Spleen (tissue), 7 donors: ENCODE results near the gene PIR.

Experiments used
- POLR2A ChIP-seq, 3 donors: fragments of 450-650 bp; IDR thresholded peaks; one replicate each; pipeline ENCODE4 v1.5.1; 2017; ENCODE audit warnings: antibody characterized with exemption in 3 of 3, mild to moderate bottlenecking in 1 of 3
- POLR2AphosphoS5 ChIP-seq, 3 donors: sonication (generic); formaldehyde crosslinking; IDR thresholded peaks; one replicate each; pipeline ENCODE4 v1.5.1; 2017; ENCODE audit warnings: antibody characterized with exemption in 3 of 3
- TF ChIP-seq, protein P1 (sequence below), 11 experiments: fragments of 200-600 bp in 7 of 11; fragments of 450-650 bp in 4 of 11; sonication (generic) in 4 of 11; IDR thresholded peaks in 8 of 11; conservative IDR thresholded peaks in 3 of 11; 1 replicate in 7 of 11; 2 replicates in 4 of 11; pipeline versions ENCODE4 v1.4.0 to v1.8.0; 2016 to 2021; ENCODE audit warnings: antibody characterized with exemption in 11 of 11, inconsistent platforms in 4 of 11, mild to moderate bottlenecking in 1 of 11
- donor health status: DM: no; HTN: no; CAD: no; lungs with moderate emphysema.
- donor health status: DM: no; HTN: no; CAD: no.
- donor health status: DM: no; HTN: no; CAD: no.

DNA sequence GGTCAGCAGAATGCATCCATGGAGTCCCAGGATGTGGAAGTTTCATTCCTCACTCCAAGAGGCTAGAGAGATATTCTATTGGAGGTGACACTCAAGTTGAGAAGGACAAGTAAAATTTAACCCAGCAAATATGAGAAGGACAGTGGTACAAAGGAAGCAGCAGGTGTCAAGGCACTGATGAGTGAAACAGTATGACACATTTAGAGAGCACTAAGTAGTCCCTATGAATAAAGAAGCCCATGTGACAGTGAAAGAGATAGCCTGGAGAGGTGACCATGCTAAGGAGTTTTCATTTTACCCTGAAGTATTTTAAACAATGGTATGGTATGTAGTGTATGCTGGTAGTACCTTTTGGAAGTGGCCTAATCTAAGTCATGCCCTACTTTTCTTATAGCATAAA is 16.7 kb upstream of the PIR start:
- TF ChIP-seq, protein P1, sequence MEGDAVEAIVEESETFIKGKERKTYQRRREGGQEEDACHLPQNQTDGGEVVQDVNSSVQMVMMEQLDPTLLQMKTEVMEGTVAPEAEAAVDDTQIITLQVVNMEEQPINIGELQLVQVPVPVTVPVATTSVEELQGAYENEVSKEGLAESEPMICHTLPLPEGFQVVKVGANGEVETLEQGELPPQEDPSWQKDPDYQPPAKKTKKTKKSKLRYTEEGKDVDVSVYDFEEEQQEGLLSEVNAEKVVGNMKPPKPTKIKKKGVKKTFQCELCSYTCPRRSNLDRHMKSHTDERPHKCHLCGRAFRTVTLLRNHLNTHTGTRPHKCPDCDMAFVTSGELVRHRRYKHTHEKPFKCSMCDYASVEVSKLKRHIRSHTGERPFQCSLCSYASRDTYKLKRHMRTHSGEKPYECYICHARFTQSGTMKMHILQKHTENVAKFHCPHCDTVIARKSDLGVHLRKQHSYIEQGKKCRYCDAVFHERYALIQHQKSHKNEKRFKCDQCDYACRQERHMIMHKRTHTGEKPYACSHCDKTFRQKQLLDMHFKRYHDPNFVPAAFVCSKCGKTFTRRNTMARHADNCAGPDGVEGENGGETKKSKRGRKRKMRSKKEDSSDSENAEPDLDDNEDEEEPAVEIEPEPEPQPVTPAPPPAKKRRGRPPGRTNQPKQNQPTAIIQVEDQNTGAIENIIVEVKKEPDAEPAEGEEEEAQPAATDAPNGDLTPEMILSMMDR (IDR thresholded peaks at IDR 0.05 in 8 of 11, conservative IDR thresholded peaks at IDR 0.05 in 3 of 11) = no peak
- TF ChIP-seq POLR2A (IDR thresholded peaks at IDR 0.05) (no peak), POLR2AphosphoS5 (IDR thresholded peaks at IDR 0.05) (no peak)
